ENCODE results near the gene COL8A2.

DNA sequence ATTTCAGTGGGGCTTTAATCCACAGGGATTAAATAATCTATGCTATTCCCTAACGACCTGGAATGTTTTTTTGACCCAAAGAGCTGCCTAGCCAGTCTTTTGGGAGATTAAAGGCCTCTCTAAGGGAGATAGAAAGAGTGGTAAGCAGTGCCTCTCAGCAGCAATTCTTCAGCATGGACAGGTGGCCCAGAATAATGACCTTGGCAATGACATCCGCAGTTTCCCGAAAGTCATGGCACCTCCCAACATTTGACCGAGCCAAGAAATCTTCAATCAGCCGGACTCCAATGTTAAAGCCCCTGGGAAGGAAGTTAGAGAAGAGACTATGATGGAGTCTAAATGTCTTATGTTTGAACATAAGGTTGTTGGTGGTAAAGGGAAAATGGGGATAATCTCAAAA is 14.5 kb upstream of the COL8A2 start:
- TF ChIP-seq, protein P1, sequence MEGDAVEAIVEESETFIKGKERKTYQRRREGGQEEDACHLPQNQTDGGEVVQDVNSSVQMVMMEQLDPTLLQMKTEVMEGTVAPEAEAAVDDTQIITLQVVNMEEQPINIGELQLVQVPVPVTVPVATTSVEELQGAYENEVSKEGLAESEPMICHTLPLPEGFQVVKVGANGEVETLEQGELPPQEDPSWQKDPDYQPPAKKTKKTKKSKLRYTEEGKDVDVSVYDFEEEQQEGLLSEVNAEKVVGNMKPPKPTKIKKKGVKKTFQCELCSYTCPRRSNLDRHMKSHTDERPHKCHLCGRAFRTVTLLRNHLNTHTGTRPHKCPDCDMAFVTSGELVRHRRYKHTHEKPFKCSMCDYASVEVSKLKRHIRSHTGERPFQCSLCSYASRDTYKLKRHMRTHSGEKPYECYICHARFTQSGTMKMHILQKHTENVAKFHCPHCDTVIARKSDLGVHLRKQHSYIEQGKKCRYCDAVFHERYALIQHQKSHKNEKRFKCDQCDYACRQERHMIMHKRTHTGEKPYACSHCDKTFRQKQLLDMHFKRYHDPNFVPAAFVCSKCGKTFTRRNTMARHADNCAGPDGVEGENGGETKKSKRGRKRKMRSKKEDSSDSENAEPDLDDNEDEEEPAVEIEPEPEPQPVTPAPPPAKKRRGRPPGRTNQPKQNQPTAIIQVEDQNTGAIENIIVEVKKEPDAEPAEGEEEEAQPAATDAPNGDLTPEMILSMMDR (IDR thresholded peaks at IDR 0.05) = no peak
- no peak for TF ChIP-seq POLR2A (IDR thresholded peaks at IDR 0.05)

Measured in uterus (tissue), 2 donors.